SK-N-SH treated with all-trans-retinoic acid at 6 μM for 48 hours (cell line): ENCODE data around the gene NAPG.
"Not testable (repeated sequence)": the region's sequence is repeated elsewhere in the genome, so short reads cannot be mapped to it uniquely, and the experiment has no call there.

ENCODE experiments used
- RARB ChIP-seq: fragments of 250-450 bp; sonication (Bioruptor Pico); IDR thresholded peaks from 2 replicates; pipeline ENCODE4 v1.8.0; 2021; ENCODE audit warnings: mild to moderate bottlenecking, moderate library complexity
- ZFP30 ChIP-seq: fragments of 450-650 bp; formaldehyde crosslinking; IDR thresholded peaks from 2 replicates; pipeline ENCODE4 v1.5.0; 2022; ENCODE audit warnings: mild to moderate bottlenecking, moderate library complexity
- ZNF70 ChIP-seq: fragments of 450-650 bp; formaldehyde crosslinking; IDR thresholded peaks from 2 replicates; pipeline ENCODE4 v1.5.0; 2020; ENCODE audit warnings: mild to moderate bottlenecking, moderate library complexity
- TF ChIP-seq, protein P1 (sequence below): fragments of 250-450 bp; sonication (Bioruptor Pico); IDR thresholded peaks from 2 replicates; pipeline ENCODE4 v1.5.0; 2020; ENCODE audit warnings: mild to moderate bottlenecking, moderate library complexity

DNA sequence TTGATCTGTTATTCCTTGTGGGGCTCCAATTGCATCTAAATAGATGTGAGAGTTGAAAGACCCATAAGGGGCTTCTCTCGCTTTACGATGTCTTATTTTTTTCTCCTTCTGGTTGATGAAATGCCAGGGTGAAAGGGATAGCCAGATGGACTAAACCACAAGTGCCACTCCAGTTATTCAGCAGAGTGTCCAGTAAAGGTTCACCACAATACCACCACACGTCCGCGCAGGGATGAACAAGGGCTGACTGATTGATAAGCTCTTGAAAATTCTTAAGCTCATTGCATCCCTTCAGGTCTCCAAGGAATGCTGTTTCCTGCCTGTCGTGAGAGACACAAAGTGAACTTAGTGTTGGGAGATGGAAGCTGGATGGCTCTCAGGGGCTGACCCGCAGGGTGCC lies 74.9 kb downstream of the NAPG start:
- TF ChIP-seq ZFP30; RARB (CRISPR knock-in tag); ZNF70 (CRISPR knock-in tag): not testable (repeated sequence)
- TF ChIP-seq, protein P1, sequence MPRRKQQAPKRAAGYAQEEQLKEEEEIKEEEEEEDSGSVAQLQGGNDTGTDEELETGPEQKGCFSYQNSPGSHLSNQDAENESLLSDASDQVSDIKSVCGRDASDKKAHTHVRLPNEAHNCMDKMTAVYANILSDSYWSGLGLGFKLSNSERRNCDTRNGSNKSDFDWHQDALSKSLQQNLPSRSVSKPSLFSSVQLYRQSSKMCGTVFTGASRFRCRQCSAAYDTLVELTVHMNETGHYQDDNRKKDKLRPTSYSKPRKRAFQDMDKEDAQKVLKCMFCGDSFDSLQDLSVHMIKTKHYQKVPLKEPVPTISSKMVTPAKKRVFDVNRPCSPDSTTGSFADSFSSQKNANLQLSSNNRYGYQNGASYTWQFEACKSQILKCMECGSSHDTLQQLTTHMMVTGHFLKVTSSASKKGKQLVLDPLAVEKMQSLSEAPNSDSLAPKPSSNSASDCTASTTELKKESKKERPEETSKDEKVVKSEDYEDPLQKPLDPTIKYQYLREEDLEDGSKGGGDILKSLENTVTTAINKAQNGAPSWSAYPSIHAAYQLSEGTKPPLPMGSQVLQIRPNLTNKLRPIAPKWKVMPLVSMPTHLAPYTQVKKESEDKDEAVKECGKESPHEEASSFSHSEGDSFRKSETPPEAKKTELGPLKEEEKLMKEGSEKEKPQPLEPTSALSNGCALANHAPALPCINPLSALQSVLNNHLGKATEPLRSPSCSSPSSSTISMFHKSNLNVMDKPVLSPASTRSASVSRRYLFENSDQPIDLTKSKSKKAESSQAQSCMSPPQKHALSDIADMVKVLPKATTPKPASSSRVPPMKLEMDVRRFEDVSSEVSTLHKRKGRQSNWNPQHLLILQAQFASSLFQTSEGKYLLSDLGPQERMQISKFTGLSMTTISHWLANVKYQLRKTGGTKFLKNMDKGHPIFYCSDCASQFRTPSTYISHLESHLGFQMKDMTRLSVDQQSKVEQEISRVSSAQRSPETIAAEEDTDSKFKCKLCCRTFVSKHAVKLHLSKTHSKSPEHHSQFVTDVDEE (CRISPR knock-in tag), result not testable (repeated sequence)
